Measurements from ENCODE around the gene HRH1. TPM values are rescaled to one million over a fixed set of nuclear protein-coding genes. Genes with fewer than 3 reads are reported as not detected.
"Not testable (repeated sequence)": the region's sequence is repeated elsewhere in the genome, so short reads cannot be mapped to it uniquely, and the experiment has no call there.

The HRH1 gene
- total and polyA plus RNA-seq, 11 donors: 0.40 to 4.3 (median 1.3) TPM

GRCh38 chr3:11204697-11205348 is 50.5 kb downstream of the HRH1 start:
- no peak overlapping the region for H3K27ac ChIP-seq

GRCh38 chr3:11205881-11206280 is 51.6 kb downstream of the HRH1 start:
- not testable (repeated sequence) for H3K27ac ChIP-seq, H3K9me3 ChIP-seq, H3K27me3 ChIP-seq, H3K4me3 ChIP-seq, DNase-seq
- Histone ChIP-seq H3K36me3 (peaks cover 0 to 10% (median 0%) of the 10 kb centered on the region in 9 donors), H3K4me1 (peaks cover 0 to 15% (median 4%) of the 10 kb centered on the region in 12 donors)
- 84 to 88% (median 87%) methylated on average over 13 to 14 of the region's 14 CpGs for WGBS, 4 donors
- peak in 9 of 12 donors; percentile 11 to 50 (median 33) for TF ChIP-seq CTCF (IDR thresholded peaks at IDR 0.05)
- intact Hi-C loops (cut with DNase I): loop anchor here in 8 of 10 donors (2.0 to 10.0 kb wide), 9 partner anchors 49 to 449 kb away; partner anchors contain the start of gene HRH1 (in 3 of the 8)
- peak in 2 of 4 donors; percentile 40 to 49 for ATAC-seq

More at GRCh38 chr3:11204697-11205348, 50.5 kb downstream of the HRH1 start:
- no peaks in the 10 kb centered on the region for H3K27me3 ChIP-seq
- H3K4me1 ChIP-seq: peaks cover 0 to 18% (median 5%) of the 10 kb centered on the region in 12 donors
- TF ChIP-seq POLR2A (IDR thresholded peaks at IDR 0.05): no peak
- TF ChIP-seq CTCF (IDR thresholded peaks at IDR 0.05): no peak
- no peaks in the 10 kb centered on the region for H3K9me3 ChIP-seq
- no peak overlapping the region for H3K4me3 ChIP-seq
- no peak for ATAC-seq
- peaks cover 0 to 5% (median 0%) of the 10 kb centered on the region in 9 donors for H3K36me3 ChIP-seq
- intact Hi-C loops (cut with DNase I): loop anchor here in 8 of 10 donors (1.0 to 10.0 kb wide), 9 partner anchors 27 to 448 kb away; partner anchors contain the start of gene HRH1 (in 2 of the 8)
- no peak for DNase-seq
- 52 to 67% (median 54%) methylated on average over 10 of the region's 10 CpGs for WGBS, 4 donors

- H3K9me3 ChIP-seq: no peaks in the 10 kb centered on the region
- H3K4me1 ChIP-seq: peaks cover 0 to 14% (median under 1%) of the 10 kb centered on the region in 12 donors
- DNase-seq (no peak), ATAC-seq (no peak)
- WGBS, 4 donors: 87 to 91% (median 91%) methylated on average over 8 of the region's 8 CpGs
- no peak for TF ChIP-seq CTCF (IDR thresholded peaks at IDR 0.05)
- no peak for TF ChIP-seq POLR2A (IDR thresholded peaks at IDR 0.05)
- H3K4me3 ChIP-seq: no peak overlapping the region
- intact Hi-C loops (cut with DNase I): loop anchor here in 8 of 10 donors (2.0 to 10.0 kb wide), 9 partner anchors 49 to 449 kb away; partner anchors contain the start of gene HRH1 (in 2 of the 8)
- H3K27me3 ChIP-seq: no peaks in the 10 kb centered on the region
- H3K27ac ChIP-seq: no peak overlapping the region
- peaks cover 0 to 10% (median 0%) of the 10 kb centered on the region in 9 donors for H3K36me3 ChIP-seq
Measured at GRCh38 chr3:11206316-11206715, 52.0 kb downstream of the HRH1 start.

GRCh38 chr3:11206953-11207352 is 52.7 kb downstream of the HRH1 start:
- ATAC-seq (no peak), DNase-seq (no peak)
- no peak overlapping the region for H3K4me3 ChIP-seq
- TF ChIP-seq CTCF (IDR thresholded peaks at IDR 0.05): no peak
- no peak for TF ChIP-seq POLR2A (IDR thresholded peaks at IDR 0.05)
- no peaks in the 10 kb centered on the region for H3K9me3 ChIP-seq
- no peak overlapping the region for H3K27ac ChIP-seq
- peaks cover 0 to 15% (median 0%) of the 10 kb centered on the region in 12 donors for H3K4me1 ChIP-seq
- peaks cover 0 to 10% (median 0%) of the 10 kb centered on the region in 9 donors for H3K36me3 ChIP-seq
- H3K27me3 ChIP-seq: no peaks in the 10 kb centered on the region
- intact Hi-C loops (cut with DNase I): loop anchor here in 8 of 10 donors (2.0 to 10.0 kb wide), 9 partner anchors 50 to 450 kb away; partner anchors contain the start of gene HRH1 (in 2 of the 8)
- 91 to 94% (median 93%) methylated on average over 8 of the region's 8 CpGs for WGBS, 4 donors

Measured in heart left ventricle (tissue), 16 donors.